Measurements from ENCODE around the gene UNC13B.

- TF ChIP-seq, protein P1, sequence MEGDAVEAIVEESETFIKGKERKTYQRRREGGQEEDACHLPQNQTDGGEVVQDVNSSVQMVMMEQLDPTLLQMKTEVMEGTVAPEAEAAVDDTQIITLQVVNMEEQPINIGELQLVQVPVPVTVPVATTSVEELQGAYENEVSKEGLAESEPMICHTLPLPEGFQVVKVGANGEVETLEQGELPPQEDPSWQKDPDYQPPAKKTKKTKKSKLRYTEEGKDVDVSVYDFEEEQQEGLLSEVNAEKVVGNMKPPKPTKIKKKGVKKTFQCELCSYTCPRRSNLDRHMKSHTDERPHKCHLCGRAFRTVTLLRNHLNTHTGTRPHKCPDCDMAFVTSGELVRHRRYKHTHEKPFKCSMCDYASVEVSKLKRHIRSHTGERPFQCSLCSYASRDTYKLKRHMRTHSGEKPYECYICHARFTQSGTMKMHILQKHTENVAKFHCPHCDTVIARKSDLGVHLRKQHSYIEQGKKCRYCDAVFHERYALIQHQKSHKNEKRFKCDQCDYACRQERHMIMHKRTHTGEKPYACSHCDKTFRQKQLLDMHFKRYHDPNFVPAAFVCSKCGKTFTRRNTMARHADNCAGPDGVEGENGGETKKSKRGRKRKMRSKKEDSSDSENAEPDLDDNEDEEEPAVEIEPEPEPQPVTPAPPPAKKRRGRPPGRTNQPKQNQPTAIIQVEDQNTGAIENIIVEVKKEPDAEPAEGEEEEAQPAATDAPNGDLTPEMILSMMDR (IDR thresholded peaks at IDR 0.05), result no peak
- TF ChIP-seq POLR2A (IDR thresholded peaks at IDR 0.05), result no peak
Measured at GRCh38 chr9:35236692-35237091, 74.9 kb downstream of the UNC13B start.
